Omental fat pad (tissue), 4 donors: Measurements from ENCODE around the gene TTC28. TPM values are rescaled to one million over a fixed set of nuclear protein-coding genes. Genes with fewer than 3 reads are reported as not detected.
"Not testable (repeated sequence)": the region's sequence is repeated elsewhere in the genome, so short reads cannot be mapped to it uniquely, and the experiment has no call there.

Experiments used
- ATAC-seq: fragments of 150-250 bp; one replicate; pipeline ENCODE4 v1.9.1; 2016; ENCODE audit warnings: mild to moderate bottlenecking, moderate library complexity; ENCODE audit not compliant: low FRiP score
- DNase-seq: peaks from one replicate; pipeline ENCODE4 v3.0.0-alpha.2; 2019; ENCODE audit warnings: low spot score
- total RNA-seq, 4 donors: library from RNA; depleted of rRNA; stranded (reverse); fragments of >200 nt; gene quantifications; one replicate each; pipeline ENCODE4 v1.1.0, GENCODE V29; 2016
- TF ChIP-seq, protein P1 (sequence below), 3 donors: fragments of 450-650 bp; IDR thresholded peaks; one replicate each; pipeline ENCODE4 v1.5.1; 2016 to 2017; ENCODE audit warnings: antibody characterized with exemption in 3 of 3, mild to moderate bottlenecking in 3 of 3, moderate library complexity in 2 of 3

TTC28 gene
- total RNA-seq, 4 donors from 2014 or later, result 28.6 to 103 (median 50.6) TPM

GRCh38 chr22:28669387-28669786, 10.3 kb downstream of the TTC28 start:
- ATAC-seq, result no peak
- no peak for DNase-seq
- TF ChIP-seq, protein P1, sequence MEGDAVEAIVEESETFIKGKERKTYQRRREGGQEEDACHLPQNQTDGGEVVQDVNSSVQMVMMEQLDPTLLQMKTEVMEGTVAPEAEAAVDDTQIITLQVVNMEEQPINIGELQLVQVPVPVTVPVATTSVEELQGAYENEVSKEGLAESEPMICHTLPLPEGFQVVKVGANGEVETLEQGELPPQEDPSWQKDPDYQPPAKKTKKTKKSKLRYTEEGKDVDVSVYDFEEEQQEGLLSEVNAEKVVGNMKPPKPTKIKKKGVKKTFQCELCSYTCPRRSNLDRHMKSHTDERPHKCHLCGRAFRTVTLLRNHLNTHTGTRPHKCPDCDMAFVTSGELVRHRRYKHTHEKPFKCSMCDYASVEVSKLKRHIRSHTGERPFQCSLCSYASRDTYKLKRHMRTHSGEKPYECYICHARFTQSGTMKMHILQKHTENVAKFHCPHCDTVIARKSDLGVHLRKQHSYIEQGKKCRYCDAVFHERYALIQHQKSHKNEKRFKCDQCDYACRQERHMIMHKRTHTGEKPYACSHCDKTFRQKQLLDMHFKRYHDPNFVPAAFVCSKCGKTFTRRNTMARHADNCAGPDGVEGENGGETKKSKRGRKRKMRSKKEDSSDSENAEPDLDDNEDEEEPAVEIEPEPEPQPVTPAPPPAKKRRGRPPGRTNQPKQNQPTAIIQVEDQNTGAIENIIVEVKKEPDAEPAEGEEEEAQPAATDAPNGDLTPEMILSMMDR (IDR thresholded peaks at IDR 0.05), result no peak

GRCh38 chr22:28663569-28663942, 16.1 kb downstream of the TTC28 start:
- not testable (repeated sequence) for DNase-seq, ATAC-seq

DNA sequence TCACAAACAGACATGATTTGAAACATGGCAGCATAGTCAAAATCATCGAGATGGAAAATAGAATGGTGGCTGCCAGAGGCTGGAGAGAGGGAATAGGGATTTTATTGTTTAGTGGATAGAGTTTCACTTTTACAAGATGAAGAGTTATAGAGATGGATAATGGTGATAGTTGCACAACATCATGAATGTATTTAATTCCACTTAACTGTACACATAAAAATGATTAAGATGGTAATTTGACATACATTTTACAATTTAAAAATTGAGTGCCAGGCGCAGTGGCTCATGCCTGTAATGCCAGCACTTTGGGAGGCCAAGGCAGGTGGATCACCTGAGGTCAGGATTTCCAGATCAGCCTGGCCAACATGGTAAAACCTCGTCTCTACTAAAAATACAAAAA, 21.2 kb downstream of the TTC28 start:
- ATAC-seq (no peak), DNase-seq (no peak)
- TF ChIP-seq, protein P1 (IDR thresholded peaks at IDR 0.05), result no peak

DNA sequence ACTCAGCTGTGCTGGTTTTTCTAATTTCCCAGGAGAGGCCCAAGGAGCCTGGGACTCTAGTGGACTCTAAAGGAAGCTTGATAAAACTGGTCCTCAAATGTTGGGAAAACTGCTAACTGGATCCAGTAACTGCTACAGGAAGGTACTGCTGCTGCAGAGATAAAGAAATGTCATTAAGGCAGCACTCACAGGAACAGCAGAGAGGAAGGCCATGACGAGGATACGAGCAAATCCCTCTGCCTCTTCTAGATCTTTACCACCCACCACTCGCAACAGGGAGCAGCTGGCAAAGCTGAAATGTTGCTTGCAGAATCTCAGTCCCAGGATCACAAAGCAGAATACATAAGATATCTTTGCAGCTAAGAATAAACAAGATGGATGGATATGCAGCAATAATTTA, 23.5 kb downstream of the TTC28 start:
- no peak for ATAC-seq
- TF ChIP-seq, protein P1 (IDR thresholded peaks at IDR 0.05), result no peak
- no peak for DNase-seq

DNA sequence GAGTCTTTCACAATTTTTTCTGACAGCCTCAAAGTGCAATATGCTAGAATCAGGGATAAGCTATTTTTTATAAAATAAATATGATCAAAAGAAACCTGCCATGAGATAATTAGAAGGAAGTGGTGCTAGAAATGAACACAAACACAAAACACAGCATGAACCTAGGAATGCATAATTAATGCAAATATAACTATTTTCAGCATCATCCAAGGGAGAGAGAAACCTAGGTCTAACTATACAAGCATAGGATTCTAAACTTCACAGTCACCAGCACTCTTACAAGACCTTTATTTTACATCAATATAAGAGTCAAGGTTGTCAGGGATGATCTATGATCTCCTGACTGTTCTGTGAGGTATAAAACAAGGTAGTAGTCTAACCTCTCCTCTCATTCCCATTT, 29.2 kb downstream of the TTC28 start:
- ATAC-seq, result no peak
- TF ChIP-seq, protein P1 (IDR thresholded peaks at IDR 0.05), result no peak

GRCh38 chr22:28648792-28649191, 30.8 kb downstream of the TTC28 start:
- TF ChIP-seq, protein P1 (IDR thresholded peaks at IDR 0.05), result no peak
- DNase-seq (no peak), ATAC-seq (no peak)

More for the DNA sequence above, 29.2 kb downstream of the TTC28 start:
- no peak for DNase-seq

DNA sequence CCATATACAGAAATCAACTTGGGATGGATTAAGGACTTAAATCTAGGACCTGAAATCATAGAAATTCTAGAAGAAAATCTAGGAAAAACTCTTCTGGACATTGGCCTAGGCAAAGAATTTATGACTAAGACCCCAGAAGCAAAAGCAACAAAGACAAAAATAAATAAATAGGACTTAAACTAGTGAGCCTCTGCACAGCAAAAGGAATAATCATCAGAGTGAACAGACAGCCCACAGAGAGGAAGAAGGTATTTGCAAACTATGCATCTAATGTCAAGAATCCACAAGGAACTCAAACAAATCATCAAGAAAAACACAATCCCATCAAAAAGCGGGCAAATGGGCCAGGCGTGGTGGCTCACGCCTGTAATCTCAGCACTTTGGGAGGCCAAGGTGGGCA, 32.4 kb downstream of the TTC28 start:
- TF ChIP-seq, protein P1 (IDR thresholded peaks at IDR 0.05), result no peak
- no peak for DNase-seq

DNA sequence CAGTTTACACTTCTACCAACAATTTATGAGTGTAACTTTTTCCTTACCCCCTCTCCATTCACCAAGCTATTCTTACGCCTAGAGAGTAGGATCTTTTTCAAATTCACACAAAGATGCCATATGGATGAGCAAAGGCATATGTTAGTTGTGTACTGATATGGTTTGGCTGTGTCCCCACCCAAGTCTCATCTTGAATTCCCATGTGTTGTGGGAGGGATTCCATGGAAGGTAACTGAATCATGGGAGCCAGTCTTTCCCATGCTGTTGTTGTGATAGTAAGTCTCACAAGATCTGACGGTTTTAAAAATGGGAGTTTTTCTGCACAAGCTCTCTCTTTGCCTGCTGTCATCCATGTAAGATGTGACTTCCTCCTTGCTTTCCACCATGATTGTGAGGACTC, 40.3 kb downstream of the TTC28 start:
- ATAC-seq (no peak), DNase-seq (no peak)
- TF ChIP-seq, protein P1 (IDR thresholded peaks at IDR 0.05), result no peak

More for the DNA sequence above, 32.4 kb downstream of the TTC28 start:
- no peak for ATAC-seq
